Measurements from ENCODE around the gene SLC2A6.

Gene SLC2A6

DNA sequence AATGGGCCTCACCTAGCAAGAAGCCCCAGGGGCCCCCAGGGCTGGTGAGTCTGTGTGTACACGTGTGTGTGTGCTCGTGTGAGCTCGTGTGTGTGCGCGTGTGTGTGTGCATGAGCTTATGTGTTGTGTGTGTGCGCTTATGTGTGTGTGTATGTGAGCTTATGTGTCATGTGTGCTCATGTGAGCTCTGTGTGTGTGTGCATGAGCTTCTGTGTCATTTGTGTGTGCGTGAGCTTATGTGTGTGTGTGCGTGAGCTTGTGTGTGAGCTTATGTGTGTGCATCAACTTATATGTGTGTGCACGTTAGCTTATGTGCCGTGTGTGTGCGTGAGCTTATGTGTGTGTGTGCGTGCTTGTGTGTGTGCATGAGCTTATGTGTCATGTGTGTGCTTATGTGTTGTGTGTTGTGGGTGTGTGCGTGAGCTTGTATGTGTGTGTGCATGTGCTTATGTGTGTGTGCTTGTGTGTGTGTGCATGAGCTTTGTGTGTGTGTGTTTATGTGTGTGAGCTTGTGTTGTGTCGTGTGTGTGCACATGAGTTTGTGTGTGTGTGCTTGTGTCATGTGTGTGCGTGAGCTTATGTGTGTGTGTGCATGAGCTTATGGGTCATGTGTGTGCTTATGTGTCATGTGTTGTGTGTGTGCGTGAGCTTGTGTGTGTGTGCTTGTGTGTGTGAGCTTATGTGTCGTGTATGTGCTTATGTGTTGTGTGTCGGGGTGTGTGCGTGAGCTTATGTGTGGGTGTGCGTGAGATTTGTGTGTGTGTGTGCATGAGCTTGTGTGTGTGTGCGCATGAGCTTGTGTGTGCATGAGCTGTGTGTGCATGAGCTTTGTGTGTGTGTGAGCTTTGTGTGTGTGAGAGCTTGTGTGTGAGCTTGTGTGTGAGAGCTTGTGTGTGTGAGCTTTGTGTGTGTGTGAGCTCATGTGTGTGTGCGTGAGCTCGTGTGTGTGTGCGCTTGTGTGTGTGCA, 16.7 kb upstream of the SLC2A6 start:
- no peak for DNase-seq

DNA sequence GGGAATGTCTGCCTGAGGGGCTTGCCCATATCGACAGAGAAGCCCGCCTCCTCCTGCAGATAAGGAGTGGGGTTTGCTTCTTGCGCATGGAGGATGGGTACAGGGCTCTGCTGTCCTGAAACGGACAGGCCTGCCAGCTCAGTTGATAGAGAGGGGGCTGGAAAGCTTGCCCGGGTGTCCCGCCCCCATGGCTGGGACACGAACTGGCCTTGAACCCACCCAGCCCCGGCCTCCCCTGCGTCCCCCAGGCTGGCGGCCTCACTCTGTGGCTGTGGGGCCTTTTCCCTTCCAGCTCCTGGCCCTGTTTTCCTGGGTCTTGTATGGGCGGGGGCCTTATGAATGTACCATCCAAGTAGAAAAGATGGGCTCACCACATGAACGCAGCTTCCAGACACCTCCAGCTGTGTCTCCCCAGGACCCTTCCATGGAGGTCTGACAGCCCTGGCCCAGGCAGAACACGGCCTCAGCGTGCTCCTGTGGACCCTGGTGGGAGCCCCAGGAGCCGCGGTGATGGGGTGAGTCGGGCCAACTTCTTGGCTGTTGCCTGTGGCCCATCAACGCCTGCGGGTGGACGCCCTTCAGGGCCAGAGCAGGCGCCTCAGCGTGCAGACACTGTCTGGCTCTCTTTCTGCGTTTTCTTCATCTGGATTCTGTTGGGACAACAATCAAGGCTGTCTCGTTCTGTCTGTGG, 15.9 kb upstream of the SLC2A6 start:
- no peak for DNase-seq

DNA sequence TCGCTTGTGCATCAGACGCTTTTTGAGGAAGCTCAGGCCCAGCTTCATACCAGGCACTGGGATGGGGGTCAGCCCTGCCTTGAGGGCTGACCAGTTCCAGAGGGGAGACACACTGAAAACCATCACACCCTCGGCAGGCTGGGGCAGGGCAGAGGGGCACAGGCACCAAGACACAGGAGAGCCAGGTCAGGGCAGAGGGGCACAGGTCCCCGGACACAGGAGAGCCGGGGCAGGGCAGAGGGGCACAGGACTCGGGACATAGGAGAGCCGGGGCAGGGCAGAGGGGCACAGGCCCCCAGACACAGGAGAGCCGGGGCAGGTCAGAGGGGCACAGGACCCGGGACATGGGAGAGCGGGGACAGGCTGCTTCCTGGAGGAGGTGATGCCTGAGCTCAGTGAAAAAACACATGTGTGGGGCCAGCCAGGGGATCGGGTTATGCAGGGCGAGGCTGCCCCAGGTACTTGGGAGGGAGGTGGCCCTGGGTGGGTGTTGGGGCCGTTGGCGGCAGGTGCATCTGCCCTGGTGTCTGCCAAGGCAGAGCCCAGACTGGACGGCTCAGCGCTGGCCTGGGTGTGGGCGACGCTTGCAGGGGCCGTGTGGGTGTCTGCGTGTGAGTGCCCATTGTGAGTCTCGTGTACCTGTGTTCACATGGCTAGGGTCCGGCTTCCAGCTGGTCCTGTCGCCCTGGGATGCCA, 15.1 kb upstream of the SLC2A6 start:
- DNase-seq: no peak

DNA sequence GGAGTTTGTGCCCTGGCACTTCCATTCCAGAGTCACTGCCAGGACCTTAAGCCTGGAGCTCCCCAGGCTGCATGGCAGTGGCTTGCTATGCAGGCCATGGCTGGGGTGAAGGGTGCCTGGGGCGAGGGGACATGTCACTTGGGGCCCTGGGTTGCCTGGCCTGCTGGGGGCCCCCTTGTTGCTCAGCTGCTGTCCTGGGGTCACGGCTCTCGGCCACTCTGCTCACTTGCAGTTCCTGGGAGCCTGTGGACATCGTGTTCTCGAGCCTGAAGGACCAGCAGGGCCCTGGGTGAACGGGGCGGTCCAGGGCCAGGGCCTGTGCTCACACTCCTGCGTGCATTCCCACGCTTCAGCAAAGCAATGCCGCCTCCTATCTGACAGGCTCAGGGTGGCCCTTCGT, 14.5 kb upstream of the SLC2A6 start:
- no peak for DNase-seq

DNA sequence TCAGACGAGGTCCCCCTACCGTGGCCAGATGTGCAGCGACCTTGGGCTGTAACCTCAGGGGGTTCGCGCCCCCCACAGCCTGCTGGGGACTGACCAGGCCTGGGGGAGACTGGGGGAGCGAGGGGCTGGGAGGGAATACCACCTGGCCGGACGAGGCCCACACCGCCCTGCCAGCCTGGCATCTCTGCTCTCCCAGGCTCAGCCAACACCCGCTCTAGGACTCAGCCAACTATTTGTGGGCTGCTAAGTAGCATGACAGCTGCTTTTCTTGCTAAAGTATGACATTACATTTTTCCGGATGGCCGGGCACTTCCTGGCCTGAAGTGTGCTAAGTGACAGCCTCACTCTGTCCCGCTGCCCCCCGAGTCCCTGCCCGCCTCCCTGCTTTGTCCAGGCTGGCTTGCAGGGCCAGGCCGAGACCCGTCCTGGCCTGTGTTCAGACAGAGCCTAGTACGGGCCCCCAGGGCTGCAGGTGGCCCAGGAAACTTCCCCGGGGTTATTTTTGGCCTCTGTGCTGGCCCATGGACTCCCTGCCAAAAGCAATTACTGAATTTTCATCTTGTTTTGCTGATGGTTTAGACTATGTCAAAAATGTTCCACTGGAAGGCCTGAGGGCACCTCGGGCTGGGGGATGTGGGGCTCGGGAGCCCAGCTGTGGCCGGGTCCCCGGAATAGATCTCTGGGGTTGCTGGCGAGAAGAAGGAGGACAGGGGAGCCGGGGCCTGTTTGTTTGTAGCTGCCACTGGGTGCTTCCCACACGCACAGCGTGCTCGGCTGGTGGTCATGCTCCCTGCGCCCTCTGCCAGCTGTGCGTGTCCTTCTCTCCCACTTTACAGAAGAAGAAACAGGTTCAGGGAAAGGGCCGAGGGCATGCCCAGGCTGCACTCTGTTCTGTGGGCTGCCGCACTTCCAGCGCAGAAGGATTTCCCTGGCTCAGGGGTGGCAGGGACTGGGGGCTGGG, 13.4 kb upstream of the SLC2A6 start:
- DNase-seq: no peak

DNA sequence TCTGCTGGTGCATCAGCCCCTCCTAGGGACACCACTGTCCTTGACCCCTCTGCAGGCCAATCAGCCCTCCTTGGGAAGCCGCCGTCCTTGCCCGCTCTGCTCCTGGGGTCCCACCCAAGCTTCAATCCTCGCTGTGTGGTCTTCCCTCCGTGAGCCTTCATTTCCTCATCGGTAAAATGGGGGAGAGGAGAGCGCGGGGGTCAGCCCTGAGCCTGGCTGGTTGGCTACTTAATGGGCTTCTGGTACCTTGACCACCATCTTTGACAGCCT, 12.7 kb upstream of the SLC2A6 start:
- DNase-seq: no peak

DNA sequence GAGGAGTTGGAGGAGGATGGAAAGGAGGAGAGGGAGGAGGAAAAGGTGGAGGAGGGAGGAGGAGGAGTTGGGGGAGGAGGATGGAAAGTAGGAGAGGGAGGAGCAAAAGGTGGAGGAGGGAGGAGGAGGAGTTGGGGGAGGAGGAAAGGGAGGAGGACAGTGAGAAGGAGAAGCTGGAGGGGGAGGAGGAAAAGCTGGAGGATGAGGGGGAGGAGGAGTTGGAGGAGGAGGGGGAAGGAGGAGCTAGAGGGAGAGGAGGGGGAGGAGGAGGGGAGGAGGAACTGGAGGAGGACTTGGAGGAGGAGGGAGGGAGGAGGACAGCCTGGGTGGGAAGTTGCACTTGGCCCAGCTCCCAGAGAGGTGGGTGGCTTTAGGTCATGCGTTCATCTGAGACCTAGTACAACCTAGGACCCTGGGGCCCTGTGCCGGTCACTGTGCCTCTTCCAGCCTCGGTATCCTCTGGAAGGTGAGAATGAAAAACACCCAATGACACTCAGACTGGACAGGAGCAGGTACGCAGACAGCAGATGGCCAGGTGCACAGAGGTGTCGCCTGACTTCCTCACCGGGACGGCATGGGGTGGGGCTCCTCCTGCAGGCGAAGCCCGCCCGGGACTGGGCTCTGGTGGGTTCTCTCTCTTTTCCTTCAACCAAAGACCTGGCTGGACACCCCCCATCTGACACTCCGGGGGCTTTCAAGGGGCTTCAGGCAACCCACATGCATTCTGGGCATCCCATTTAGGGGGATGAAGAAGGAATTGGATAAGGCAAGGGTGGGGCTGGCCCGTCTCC, 12.2 kb upstream of the SLC2A6 start:
- DNase-seq: no peak

DNA sequence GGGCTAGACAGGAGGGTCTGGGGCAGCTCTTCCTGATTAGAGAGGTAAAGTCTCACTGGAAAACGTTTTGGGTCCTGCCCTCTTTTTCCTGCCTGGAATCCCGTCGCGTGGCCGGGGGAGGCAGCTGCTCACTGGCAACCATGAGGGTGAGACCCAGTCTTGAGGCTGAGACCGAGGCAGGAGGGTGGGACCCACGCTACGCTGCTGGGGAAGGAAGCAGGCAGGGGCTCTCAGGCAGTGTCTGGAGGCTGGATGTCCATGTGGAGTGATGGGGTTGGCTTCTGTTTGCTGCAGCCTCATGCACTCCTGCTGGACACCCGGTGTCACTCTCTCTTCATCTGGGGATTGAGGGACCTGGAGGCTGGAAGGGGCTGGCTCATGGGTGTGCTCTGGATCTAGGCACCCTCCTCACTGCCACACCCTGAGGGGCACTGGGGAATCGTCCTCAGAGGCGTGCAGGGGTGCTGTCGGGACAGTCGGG, 11.3 kb upstream of the SLC2A6 start:
- no peak for DNase-seq

DNA sequence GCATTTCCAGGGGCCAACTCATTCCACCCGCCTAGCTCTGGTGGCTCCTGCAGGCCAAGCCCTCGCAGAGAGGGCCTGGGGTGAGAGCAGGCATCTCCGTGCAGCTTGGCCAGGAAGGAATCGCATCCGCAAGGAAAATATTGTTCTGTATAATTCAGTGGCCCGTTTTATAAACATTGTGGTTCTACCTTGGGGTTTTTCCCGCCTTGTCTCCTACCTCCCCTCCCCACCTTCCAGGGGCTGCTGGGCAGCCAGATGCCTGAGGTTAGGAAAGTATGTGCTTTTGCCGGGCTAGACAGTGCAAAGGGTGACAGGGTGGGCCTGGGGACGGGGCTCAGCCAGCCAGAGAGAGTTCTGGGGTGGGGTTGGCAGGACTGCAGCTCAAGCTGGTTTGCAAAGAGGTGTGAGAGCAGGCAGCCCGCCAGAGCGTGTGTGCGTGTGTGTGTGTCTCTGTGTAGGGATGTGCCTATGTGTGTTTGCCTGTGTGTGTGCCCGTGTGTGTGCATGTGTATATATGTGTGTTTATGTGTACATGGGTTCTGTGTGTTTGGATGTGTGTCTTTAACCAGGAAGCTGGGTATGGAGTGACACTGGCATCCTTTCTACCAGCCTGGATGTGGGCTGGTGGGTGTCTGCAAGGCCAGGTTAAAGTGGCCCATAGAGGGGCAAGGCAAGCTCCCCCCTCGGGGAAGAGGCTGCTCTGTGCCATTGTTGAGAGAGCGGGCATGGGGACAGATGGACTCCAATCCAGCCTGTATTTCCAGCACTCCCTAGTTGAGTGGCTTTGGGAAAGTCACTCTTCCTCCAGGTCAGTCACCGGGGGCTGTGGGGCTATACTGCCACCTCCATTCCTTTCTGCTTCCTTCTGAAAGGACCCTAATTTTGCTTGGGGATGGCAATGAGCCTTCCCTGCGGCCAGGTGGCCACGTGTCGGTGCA, 10.6 kb upstream of the SLC2A6 start:
- DNase-seq: no peak

DNA sequence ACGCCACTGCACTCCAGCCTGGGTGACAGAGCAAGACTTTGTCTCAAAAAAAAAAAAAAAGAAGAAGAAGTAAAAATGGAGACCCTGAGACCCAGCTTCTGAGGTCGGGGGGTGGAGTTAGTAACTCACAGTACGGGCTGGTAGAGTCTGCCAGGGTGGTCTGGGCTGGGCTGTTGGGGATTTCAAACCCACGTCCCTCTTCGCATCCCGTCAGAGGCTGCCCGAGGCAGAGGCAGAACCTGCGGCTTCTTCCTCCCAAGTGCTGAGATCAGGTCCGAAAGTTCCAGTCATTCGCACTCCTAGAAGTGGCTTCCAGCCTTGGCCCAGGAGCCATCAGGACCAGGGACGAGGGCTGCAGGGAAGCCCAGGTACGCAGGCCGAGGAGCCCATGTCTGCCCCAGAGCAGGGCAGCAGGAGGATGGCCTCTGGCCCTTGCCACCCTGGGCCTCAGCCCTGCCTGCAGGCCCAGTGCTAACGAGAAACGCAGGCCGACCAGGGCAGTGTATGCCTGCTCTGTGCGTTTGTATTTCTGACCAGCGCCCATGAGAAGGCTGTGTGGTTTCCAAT, 9.9 kb upstream of the SLC2A6 start:
- no peak for DNase-seq

DNA sequence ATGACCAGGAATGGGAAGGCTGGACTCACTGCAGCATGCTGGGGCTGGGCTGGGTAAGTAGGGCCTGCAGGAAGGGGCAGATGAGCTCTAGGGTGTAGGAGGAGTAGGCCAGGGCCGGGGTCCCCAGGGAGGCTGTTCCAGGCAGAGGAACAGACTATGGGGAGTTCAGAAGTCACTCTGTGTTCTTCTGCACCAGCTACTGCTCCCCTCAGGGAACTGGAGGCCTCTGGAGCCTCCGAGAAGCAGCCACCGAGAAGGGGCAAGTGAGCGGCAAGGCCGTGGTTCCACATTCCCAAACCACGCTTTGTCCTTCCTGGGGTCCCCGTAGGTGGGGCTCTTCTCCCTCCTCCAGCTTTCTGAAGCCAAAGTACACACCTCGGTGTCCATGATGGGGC, 8.4 kb upstream of the SLC2A6 start:
- no peak for DNase-seq

DNA sequence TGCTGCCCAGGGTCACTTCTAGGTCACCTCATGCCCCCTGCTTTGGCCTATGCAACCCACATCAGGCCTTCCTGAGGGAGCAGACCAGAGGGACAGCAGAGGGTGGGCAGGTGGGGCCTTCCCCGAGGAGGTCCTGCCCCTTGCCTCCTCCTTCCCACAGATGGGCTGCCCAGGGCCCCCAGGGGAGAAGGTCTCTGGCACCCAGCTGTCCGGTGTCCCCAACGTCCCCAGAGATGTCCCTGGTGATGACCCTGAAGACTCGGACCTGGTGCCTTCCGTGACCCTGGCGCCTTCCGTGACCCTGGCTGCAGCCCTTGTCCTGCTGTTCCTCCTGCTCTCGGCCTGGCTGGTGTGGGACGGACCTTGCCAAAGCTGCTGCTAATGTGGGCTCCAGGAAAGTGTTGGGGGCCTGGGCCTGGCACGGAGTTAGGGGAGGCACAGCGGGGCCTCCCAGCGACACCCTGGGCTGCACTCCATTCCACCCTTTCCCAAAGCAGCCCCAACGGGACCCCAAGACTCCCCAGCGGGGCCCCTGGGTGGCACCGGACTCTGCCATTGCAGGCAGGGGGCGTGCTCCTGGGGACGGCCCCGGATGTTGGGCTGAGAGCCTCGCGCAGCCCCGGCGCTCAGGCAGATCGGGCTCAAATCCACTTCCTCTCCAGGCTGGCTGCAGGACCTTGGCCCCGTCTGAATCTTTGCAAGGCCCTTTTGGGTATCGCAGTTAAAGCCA, 6.8 kb upstream of the SLC2A6 start:
- DNase-seq: no peak

DNA sequence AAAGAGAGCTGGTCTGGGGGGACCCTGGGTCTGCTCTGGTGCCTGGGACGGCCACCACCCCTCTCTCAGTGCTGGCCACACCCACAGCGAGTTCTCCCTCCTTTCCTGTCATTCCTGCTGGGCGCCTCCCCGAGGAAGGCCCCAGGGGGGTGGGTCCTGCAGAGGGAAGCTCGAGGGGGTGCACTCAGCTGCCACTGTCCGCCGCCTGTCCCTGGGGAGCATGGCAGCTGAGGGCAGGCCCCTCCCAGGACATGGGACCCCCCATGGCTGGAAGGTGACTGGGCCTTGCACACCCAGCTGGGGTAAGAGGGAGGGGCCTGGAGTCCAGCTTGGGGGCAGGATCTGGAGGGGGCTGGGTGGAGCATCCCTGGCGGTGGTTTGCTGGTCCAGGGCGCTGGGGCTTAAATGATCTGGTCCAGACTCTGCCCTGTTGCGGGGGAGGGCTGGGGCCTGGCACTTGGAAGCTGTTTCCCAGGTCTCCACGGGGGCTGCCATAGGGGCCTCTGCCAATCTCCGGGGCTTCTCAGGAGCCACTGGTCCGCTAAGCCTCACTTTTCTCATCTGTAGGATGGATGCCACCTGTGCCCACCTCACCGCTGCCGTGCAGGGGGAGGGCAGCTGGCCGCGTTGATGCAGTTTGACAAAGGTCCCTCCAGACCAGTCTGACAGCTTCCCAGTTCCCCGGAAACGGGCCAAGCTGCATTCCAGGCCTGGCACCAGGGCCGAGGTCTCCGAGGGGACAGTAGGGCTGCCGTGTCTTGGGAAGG, 6.0 kb upstream of the SLC2A6 start:
- no peak for DNase-seq

DNA sequence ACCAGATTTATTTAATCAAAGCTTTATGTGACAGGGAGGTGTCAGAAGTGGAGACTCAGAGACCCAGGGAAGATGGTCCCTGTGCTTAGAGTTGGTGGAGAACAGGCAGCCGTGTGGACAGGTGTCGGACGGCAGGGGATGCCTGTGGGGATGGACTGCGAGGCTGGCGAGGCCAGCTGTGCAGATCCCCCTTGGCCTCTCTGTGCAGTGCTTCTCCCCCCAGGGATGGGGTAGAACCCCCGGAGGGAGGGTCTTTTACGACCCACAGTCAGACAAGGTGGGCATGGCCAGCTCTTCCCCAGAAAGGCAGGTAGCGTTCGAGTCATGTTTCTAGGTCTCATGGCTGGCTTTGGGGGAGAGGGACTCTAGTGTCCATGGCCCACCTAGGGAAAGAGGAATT, 4.7 kb upstream of the SLC2A6 start:
- DNase-seq: no peak

DNA sequence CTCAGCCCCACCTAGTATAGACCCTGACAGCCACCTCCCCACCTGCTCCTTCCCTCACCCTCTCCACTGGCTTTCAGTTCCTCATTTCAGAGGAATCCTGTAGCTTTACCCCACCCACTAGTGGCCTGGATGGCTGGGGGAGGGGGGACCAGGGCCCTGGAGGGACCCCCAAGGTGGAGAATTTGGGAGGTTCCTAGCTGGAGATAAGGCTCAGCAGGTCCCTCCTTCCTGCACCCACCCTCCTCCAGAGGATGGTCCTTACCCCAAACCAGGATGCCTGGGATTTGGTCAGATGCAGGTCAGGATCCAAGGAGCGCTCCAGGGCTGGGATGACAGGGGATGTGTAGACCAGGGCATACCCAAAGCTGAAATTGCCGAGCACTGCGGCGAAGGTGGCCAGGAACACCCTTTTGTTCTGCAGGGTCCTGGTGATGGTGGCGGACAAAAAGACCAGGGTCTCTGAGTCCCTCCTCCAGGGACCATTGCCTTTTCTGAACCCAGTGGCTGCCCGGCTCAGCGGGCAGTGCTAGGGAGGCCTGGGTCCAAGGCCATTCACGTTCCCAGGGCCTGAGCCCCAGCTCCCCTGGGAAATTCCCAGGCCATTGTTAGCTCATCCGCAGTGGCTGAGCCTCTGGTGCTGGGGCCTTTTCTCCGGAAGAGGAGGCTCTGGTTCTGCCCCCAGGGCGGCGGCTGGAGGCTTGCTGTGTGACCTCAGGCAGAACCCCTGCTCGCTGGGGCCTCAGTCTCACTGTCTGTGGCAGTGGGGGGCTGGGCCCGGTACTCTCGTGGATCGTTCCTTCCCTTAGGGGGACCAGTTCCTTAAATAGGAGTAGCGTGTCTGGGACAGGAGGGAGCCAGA, 678 bp downstream of the SLC2A6 start:
- DNase-seq: no peak

DNA sequence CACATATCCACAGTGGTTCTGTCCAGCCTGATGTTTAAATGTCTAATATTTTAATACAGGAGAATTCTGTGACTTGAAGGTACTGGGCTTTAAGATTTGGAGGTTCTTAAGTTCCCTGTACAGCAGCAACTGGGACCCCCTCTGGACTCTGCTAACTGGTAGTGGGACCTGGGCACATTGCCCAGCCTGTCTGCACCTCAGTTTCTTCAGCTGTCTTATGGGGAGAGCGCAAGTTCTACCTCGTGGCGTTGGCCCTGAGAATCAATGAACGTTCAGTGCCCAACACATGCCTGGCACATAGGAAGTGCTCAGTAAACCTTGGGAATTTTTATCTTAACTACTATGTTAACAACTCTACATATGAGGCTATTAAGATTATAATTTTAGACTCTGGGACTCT, 1.4 kb downstream of the SLC2A6 start:
- DNase-seq: no peak

DNA sequence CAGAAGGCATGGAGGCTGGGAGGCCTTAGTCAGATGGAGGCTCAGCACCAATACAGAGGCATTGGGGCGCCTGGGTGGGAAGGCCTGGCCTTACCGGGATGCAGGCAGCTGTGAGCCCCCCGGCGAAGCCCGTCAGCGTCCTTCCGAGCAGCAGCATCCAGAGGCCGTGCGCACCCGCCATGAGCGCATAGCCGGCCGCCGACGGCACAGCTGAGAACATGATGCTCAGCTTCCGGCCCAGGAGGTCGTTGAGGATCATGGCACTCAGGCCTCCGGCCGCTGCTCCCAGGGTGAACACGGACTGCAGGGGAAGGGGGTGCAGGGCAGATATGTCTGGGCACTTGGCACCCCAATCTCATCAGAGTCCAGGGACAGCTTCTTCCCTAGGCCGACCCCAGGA, 2.0 kb downstream of the SLC2A6 start:
- no peak for DNase-seq

All from NCI-H1417 treated with DMSO at 0.1 percent for 48 hours (cell line).